Osteoblast (primary cell): ENCODE measurements around the gene CHST11. TPM values are rescaled to one million over a fixed set of nuclear protein-coding genes. Genes with fewer than 3 reads are reported as not detected.
A peak's percentile ranks its signal among the peaks of the same experiment; 100 is the strongest.

ENCODE experiments used
- DNase-seq: peaks from one replicate; pipeline ENCODE4 v3.0.0; 2011; ENCODE audit warnings: low spot score, mixed read lengths; ENCODE audit not compliant: insufficient read length; ENCODE audit errors: missing footprints
- H2AFZ ChIP-seq: 2 replicates; pipeline ENCODE4 v1.6.0; 2011; ENCODE audit warnings: mild to moderate bottlenecking, low read length
- H3K27ac ChIP-seq: 2 replicates; pipeline ENCODE4 v1.5.1; 2011; ENCODE audit warnings: mild to moderate bottlenecking, low read depth, low read length, moderate library complexity
- H3K27me3 ChIP-seq: 2 replicates; pipeline ENCODE4 v1.6.0; 2012; ENCODE audit warnings: mild to moderate bottlenecking, control low read depth, inconsistent platforms, low read length, moderate library complexity; ENCODE audit not compliant: insufficient read depth
- H3K36me3 ChIP-seq: 2 replicates; pipeline ENCODE4 v1.5.1; 2011; ENCODE audit warnings: mild to moderate bottlenecking, low read length, control low read depth, moderate library complexity; ENCODE audit not compliant: insufficient read depth
- H3K4me1 ChIP-seq: 2 replicates; pipeline ENCODE4 v1.5.1; 2011; ENCODE audit warnings: mild to moderate bottlenecking, low read length, control low read depth, moderate library complexity; ENCODE audit not compliant: insufficient read depth
- H3K4me2 ChIP-seq: 2 replicates; pipeline ENCODE4 v1.6.0; 2011; ENCODE audit warnings: mild to moderate bottlenecking, low read length; ENCODE audit not compliant: insufficient read depth
- H3K4me3 ChIP-seq: fragments of 200-600 bp; sonication (generic); 3 replicates; pipeline ENCODE4 v1.5.1; 2012; ENCODE audit warnings: mild to moderate bottlenecking, low read length, inconsistent platforms; ENCODE audit not compliant: insufficient read depth
- H3K79me2 ChIP-seq: 2 replicates; pipeline ENCODE4 v1.6.0; 2012; ENCODE audit warnings: mild to moderate bottlenecking, low read length, control low read depth, inconsistent platforms; ENCODE audit not compliant: insufficient read depth
- H3K9me3 ChIP-seq: 2 replicates; pipeline ENCODE4 v1.5.1; 2011; ENCODE audit warnings: low read depth, low read length, control low read depth
- H4K20me1 ChIP-seq: 2 replicates; pipeline ENCODE4 v1.6.0; 2012; ENCODE audit warnings: mild to moderate bottlenecking, low read length, control low read depth; ENCODE audit not compliant: insufficient read depth
- CTCF ChIP-seq: IDR thresholded peaks from 2 replicates; pipeline ENCODE4 v1.5.1; 2011; ENCODE audit warnings: mild to moderate bottlenecking, low read depth, low read length, moderate library complexity; ENCODE audit errors: extremely low read depth
- total RNA-seq: library from RNA; depleted of rRNA; stranded (reverse); fragments of >200 nt; gene quantifications from 2 replicates; pipeline ENCODE4 v1.2.3, GENCODE V29; 2012

Gene CHST11
- total RNA-seq, 1 donor = 24.6 TPM

DNA sequence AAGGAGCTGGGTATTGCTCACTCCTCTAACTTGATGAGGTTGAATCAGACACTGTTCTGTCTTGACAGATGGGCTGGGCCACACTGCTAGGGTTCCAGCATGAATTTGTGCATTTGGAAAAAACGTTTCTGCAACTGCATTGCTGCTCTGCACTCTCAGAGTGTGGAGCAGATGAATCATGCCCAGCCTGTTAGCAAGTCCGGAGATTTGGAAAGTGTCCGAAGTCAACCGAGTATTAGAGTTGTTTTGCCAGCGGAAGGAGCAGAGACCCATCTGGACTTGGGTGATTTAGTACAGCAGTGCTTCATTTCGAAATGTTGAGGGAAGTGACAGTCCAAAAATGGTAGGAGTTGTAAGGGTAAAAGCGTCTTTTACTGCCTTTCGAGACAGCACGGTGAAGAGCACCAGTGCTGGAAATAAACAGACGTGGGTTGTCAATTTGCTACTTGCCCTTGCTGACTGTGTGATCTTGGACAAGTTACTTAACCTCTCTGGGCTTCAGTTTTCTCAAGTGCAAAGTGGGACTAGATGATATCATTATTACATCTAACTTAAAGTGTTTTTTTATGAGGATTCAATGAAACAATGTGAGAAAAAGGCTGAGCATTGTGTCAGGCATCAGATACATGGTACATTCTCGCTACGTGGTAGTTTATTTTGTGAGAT lies 139.5 kb downstream of the CHST11 start:
- Histone ChIP-seq H4K20me1 (no peaks in the 10 kb centered on the region), H3K27ac (peak overlapping the region; percentile 53), H3K4me1 (peaks cover 25% of the 10 kb centered on the region), H3K9me3 (no peaks in the 10 kb centered on the region), H2AFZ (peak overlapping the region; percentile 4), H3K4me3 (peak overlapping the region; percentile 48), H3K27me3 (no peaks in the 10 kb centered on the region), H3K79me2 (peaks cover 47% of the 10 kb centered on the region), H3K4me2 (peak overlapping the region; percentile 80), H3K36me3 (no peaks in the 10 kb centered on the region)
- DNase-seq = peak; percentile 91
- no peak for TF ChIP-seq CTCF

- H3K27ac ChIP-seq = peak overlapping the region; percentile 53
- no peak overlapping the region for H3K4me3 ChIP-seq
- no peaks in the 10 kb centered on the region for H3K27me3 ChIP-seq
- peaks cover 30% of the 10 kb centered on the region for H3K4me1 ChIP-seq
- peaks cover 44% of the 10 kb centered on the region for H3K79me2 ChIP-seq
- H3K36me3 ChIP-seq = no peaks in the 10 kb centered on the region
- H3K9me3 ChIP-seq = no peaks in the 10 kb centered on the region
- H4K20me1 ChIP-seq = no peaks in the 10 kb centered on the region
- TF ChIP-seq CTCF = no peak
- no peak overlapping the region for H2AFZ ChIP-seq
- H3K4me2 ChIP-seq = peak overlapping the region; percentile 80
- no peak for DNase-seq
These were observed 140.4 kb downstream of the CHST11 start for GRCh38 chr12:104596898-104597843.

DNA sequence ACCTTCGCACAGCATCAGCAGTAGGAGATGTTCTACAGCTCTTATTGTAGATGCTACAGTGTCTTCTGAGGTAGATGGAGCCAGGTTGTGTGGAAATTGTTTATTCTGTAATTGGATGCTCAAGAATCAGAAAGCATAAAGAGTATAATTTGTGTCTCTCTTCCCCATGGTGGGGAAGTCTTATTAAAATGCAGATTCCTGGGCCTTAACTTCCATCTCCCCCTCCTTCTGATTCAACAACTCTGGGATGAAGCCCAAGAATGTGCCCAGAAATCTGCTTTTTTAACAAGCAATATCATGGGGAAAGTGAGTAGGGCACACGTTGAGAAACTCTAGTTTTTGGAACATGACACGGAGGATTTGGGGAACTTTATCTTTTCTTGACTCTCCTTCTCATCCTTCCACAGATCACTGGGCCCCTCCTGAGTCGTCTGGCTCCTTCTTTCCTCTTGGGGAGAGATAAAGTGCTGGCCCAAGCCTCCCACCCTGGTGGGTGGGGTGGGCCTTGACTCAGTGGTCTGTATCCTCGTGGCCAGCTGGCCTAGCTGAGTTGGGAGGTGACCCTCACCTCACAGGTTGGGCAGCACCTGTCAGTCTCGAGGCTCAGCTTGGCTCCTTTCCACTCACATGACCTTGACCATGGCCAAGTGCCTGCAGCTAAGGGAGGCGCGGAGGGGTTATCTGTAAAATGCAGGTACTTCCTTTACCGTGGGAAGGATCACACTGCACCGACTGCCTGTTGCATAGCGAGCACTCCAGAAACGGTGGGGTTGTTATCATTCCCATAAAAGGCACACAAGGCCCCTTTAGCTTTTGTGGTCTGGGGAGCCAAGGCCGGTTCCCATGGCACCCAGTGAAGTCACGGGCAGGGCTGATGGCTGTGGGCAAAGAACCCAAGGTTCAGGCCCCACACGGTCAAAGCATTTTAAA lies 141.9 kb downstream of the CHST11 start:
- Histone ChIP-seq H4K20me1 (no peaks in the 10 kb centered on the region), H3K27ac (no peak overlapping the region), H3K79me2 (peaks cover 33% of the 10 kb centered on the region), H2AFZ (no peak overlapping the region), H3K4me3 (no peak overlapping the region), H3K4me2 (no peak overlapping the region), H3K27me3 (no peaks in the 10 kb centered on the region), H3K9me3 (no peaks in the 10 kb centered on the region), H3K36me3 (no peaks in the 10 kb centered on the region), H3K4me1 (peaks cover 41% of the 10 kb centered on the region)
- no peak for DNase-seq
- TF ChIP-seq CTCF = no peak
